Germinal center (tissue), 1 donor: ENCODE results near the gene MAPKBP1.
"Not testable (repeated sequence)": the region's sequence is repeated elsewhere in the genome, so short reads cannot be mapped to it uniquely, and the experiment has no call there.

ENCODE experiments used
- DNase-seq: peaks from one replicate; pipeline ENCODE4 v3.0.0; 2012; ENCODE audit warnings: mixed read lengths, low spot score

The MAPKBP1 gene

DNA sequence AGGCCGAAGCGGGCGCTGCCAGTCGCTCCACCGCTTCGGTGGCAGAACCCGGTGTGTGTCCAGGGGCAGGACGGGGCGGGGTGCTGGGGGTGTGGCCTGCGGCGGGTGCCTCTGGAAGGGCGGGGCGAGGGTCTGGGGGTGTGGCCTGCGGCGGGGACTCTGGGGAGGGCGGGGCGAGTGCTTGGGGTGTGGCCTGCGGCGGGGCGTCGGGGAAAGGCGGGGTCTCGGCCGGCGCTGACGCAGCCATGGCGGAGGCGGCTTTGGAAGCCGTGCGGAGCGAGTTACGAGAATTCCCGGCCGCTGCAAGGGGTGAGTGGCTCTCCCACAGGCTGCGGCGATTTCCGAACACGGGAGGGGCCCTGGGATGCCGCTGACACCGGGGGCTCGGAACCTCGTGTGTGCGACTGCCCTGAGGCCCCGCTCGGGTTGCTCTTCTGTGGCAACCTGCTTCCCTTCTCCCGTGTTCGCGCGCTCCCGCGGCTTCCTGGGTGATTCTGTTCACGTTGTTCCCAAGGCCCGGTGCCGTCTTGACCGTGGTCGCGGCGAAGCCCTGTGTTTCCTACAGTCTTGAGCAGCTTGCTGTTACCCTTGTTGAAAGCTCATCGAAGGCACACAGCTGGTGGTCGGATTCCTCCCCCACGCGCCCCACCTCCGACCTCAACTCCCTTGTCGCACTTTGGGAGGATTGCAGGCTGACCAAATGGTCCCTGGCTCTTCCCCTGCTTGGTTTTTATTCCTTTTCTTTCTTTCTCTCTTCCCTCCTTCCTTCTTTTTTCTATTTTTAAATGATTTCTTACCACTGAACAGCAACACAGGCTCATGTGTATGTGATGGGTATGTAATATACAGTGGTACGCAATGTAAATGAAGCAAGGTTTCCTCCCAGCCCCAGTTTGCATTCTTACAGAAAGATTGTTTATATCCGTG, 53.9 kb downstream of the MAPKBP1 start, which contains the start of gene JMJD7:
TSS of gene JMJD7 (plus strand) at position 213 of the 927 bp plus-strand sequence. CDS start at position 246, 33 bp downstream.
- DNase-seq: peak; percentile 99

- no peak for DNase-seq
Measured at GRCh38 chr15:41828807-41829141, 54.5 kb downstream of the MAPKBP1 start.

DNA sequence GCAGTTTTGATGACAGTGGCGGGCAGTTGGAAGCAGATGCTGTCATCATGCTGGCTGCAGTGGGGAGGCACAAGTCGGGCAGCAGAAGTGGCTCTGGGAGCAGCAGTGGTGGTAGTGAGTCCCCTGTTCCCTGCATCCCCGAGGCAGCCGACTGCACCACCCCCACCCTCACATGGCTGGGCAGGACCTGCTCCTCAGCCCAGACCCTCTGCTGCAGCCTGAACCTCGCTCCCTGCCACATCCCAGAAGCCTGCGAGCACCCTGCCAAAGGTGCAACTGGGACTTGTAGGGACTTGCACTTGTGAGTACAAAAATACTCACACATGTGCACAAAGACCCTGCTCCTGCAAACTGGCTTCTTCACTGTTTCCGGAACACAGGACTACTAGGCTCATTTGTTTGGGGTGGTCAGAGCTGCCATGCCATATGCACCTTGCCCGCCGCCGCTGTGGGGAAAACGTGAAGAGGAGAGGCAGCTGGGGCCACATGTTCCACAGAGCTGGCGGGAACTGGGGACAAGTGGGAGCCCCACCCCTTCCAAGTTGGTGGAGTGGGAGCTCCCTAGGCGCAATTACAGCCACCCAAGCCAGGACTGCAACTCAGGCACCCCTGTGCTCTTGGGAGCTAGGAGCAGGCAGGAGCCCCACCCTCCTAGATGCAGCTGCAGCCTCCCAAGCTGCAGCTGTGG, 55.8 kb downstream of the MAPKBP1 start:
- no peak for DNase-seq

- DNase-seq: not testable (repeated sequence)
Measured at GRCh38 chr15:41831291-41831690, 57.0 kb downstream of the MAPKBP1 start.

- DNase-seq: no peak
Measured at GRCh38 chr15:41832208-41832607, 57.9 kb downstream of the MAPKBP1 start.

- peak; percentile 18 for DNase-seq
Measured at GRCh38 chr15:41832875-41833274, 58.6 kb downstream of the MAPKBP1 start.

GRCh38 chr15:41834096-41834495, 59.8 kb downstream of the MAPKBP1 start:
- no peak for DNase-seq

- no peak for DNase-seq
Measured at GRCh38 chr15:41836073-41836472, 61.8 kb downstream of the MAPKBP1 start.

GRCh38 chr15:41836713-41837454, 62.6 kb downstream of the MAPKBP1 start:
- no peak for DNase-seq

- no peak for DNase-seq
Measured at GRCh38 chr15:41838400-41838897, 64.2 kb downstream of the MAPKBP1 start, which contains the start of gene PLA2G4B. Gene PLA2G4B (plus strand): TSS chr15:41838847. CDS start chr15:41838914, 67 bp downstream.

DNA sequence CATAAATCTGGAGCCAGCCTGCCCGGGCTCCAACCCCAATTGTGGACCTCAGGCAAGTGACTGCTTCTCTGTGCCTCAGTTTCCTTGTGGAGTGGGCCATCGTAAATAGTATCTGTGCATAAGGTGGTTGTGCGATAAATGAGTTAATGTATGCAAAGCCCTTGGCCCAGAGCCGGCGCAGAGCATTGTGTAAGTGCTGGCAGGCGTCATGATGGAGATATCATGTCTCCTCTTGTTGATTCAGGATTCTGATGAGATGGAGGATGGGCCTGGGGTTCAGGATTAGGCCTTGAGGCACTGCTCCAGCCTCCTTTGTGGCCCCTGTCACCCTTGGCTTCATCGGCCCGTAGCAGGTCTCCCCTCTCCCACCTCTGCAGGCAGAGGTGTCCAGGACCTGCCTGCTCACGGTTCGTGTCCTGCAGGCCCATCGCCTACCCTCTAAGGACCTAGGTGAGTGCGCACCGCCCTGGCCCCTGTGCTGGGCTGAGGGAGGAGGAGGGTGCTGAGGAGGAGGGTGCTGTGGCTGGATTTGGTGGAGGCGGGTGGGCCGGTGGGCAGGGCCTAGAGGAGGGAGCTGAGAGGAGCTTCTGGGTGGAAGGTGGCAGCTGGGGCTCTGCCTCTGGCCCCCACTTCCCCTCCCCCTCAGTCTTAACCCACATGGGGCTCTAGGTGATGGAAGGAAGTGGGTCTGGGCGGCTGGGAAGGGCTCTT, 65.7 kb downstream of the MAPKBP1 start:
- DNase-seq: no peak

- DNase-seq: no peak
Measured at GRCh38 chr15:41840673-41841072, 66.4 kb downstream of the MAPKBP1 start.

- DNase-seq: no peak
Measured at GRCh38 chr15:41841131-41841530, 66.8 kb downstream of the MAPKBP1 start.

DNA sequence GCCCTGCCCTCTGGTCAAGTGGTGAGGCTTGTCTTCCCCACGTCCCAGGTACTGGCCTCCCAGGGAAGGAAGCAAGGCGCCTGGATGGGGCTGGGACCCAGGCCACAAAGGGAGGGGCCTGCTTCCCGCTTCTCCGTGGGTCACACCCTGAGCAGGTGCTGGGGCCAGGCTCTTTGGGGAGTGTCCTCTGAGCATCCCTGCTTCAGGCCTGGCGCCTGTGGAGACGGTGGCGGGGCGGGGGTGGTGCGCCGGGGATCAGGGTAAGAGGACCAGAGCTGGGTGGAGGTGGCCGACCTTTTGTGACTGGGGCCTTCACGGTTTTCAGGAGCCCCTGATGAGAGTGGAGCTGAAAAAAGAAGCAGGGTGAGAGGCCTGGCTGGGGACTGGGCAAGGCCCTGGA, 67.9 kb downstream of the MAPKBP1 start:
- no peak for DNase-seq

- DNase-seq: no peak
Measured at GRCh38 chr15:41843571-41843970, 69.3 kb downstream of the MAPKBP1 start.

- no peak for DNase-seq
Measured at GRCh38 chr15:41844814-41845213, 70.5 kb downstream of the MAPKBP1 start.

DNA sequence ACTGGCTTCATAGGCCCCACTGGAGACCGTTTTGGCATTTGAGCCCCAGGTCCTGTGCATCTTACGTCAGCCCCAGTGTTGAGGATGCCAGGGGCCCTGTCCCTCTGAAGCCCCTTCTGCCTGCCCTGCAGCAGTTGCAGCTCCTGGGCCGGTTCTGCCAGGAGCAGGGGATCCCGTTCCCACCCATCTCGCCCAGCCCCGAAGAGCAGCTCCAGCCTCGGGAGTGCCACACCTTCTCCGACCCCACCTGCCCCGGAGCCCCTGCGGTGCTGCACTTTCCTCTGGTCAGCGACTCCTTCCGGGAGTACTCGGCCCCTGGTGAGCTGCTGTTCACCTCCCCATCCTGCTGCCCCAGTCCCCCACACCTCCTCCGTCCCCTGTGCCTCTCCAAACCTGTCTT, 72.9 kb downstream of the MAPKBP1 start:
- DNase-seq: no peak

DNA sequence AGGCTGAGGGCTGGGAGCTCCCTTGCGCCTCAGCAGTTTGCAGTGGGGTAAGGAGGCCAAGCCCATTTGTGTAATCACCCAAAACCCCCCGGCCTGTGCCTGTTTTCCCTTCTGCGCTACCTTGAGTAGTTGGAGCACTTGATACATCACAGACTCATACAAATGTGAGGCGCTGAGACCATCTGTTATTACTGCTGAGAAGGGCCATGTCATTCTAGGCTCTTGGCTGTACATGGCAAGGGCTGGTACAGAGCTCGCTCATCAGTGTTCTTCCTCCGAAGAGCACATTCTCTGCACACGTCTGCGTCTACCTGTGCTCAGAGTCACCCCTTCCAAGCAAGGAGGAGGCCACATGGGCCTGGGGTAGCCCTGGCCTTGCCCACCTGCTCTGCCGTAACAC, 73.7 kb downstream of the MAPKBP1 start:
- DNase-seq: no peak

- no peak for DNase-seq
Measured at GRCh38 chr15:41848631-41849030, 74.3 kb downstream of the MAPKBP1 start.

GRCh38 chr15:41849204-41849603, 74.9 kb downstream of the MAPKBP1 start:
- no peak for DNase-seq

- no peak for DNase-seq
Measured at GRCh38 chr15:41849861-41850260, 75.6 kb downstream of the MAPKBP1 start.
